WTC11 (cell line): Measurements from ENCODE around the gene GSTA4. TPM values are rescaled to one million over a fixed set of nuclear protein-coding genes. Genes with fewer than 3 reads are reported as not detected.

Source experiments
- ATAC-seq: fragments of 200-7000 bp; cut with Tn5 transposase; 2 replicates; pipeline ENCODE4 v1.10.0; 2021; ENCODE audit warnings: mild to moderate bottlenecking, moderate library complexity
- CTCF ChIA-PET: fragments of 300-600 bp; sonication (Branson Sonifier 250); formaldehyde crosslinking; loops from one replicate; lab custom pipeline; 2021; ENCODE audit warnings: antibody characterized with exemption; lab: Charles Lee
- POLR2A ChIA-PET: fragments of 350-600 bp; sonication (Branson Sonifier 250); formaldehyde crosslinking; loops from one replicate; lab custom pipeline; 2021; ENCODE audit warnings: antibody characterized with exemption; lab: Charles Lee
- DNase-seq: peaks from one replicate; pipeline ENCODE4 v3.0.0; 2021; ENCODE audit warnings: low spot score
- H3K27ac Mint-ChIP-seq: 2 replicates; pipeline ENCODE4 v1.8.0; 2021; ENCODE audit warnings: mixed read lengths
- H3K27me3 Mint-ChIP-seq: 2 replicates; pipeline ENCODE4 v1.8.0; 2021; ENCODE audit warnings: low read depth, mild to moderate bottlenecking, moderate library complexity, mixed read lengths
- H3K36me3 Mint-ChIP-seq: 2 replicates; pipeline ENCODE4 v1.8.0; 2021; ENCODE audit warnings: mixed read lengths
- H3K4me1 Mint-ChIP-seq: 2 replicates; pipeline ENCODE4 v1.8.0; 2022; ENCODE audit warnings: mixed read lengths
- H3K4me3 Mint-ChIP-seq: 2 replicates; pipeline ENCODE4 v1.8.0; 2021; ENCODE audit warnings: mild to moderate bottlenecking, moderate library complexity, mixed read lengths
- H3K9me3 Mint-ChIP-seq: 2 replicates; pipeline ENCODE4 v1.8.0; 2021; ENCODE audit warnings: mixed read lengths
- GABPB1 ChIP-seq: sonication (generic); formaldehyde crosslinking; IDR thresholded peaks from 2 replicates; pipeline ENCODE4 v1.8.1; 2023; ENCODE audit warnings: mild to moderate bottlenecking, missing genetic modification reagents
- NR2C2 ChIP-seq: sonication (generic); formaldehyde crosslinking; IDR thresholded peaks from 2 replicates; pipeline ENCODE4 v1.8.0; 2022; ENCODE audit warnings: mild to moderate bottlenecking, missing genetic modification reagents
- RELA ChIP-seq: sonication (generic); formaldehyde crosslinking; IDR thresholded peaks from 2 replicates; pipeline ENCODE4 v1.8.1; 2022; ENCODE audit warnings: missing genetic modification reagents, mild to moderate bottlenecking, borderline replicate concordance
- TCF7 ChIP-seq: sonication (generic); formaldehyde crosslinking; IDR thresholded peaks from 2 replicates; pipeline ENCODE4 v1.8.0; 2022; ENCODE audit warnings: mild to moderate bottlenecking, low read depth, missing genetic modification reagents, moderate library complexity
- TP53 ChIP-seq: sonication (generic); formaldehyde crosslinking; IDR thresholded peaks from 2 replicates; pipeline ENCODE4 v1.8.1; 2023; ENCODE audit warnings: mild to moderate bottlenecking, missing genetic modification reagents
- ZNF423 ChIP-seq: fragments of 250-450 bp; sonication (Bioruptor Pico); IDR thresholded peaks from 2 replicates; pipeline ENCODE4 v2.1.2; 2022; ENCODE audit warnings: mild to moderate bottlenecking, moderate library complexity
- ZNF671 ChIP-seq: fragments of 250-450 bp; sonication (Bioruptor Pico); IDR thresholded peaks from 2 replicates; pipeline ENCODE4 v1.8.0; 2021; ENCODE audit warnings: mild to moderate bottlenecking
- total RNA-seq: library from RNA; stranded (reverse); gene quantifications from 3 replicates; pipeline ENCODE4 v1.2.3, GENCODE V29; 2021
- TF ChIP-seq, protein P1 (sequence below): sonication (generic); formaldehyde crosslinking; IDR thresholded peaks from 2 replicates; pipeline ENCODE4 v1.8.0; 2023; ENCODE audit warnings: missing genetic modification reagents, mild to moderate bottlenecking, borderline replicate concordance
- TF ChIP-seq, protein P2 (sequence below): sonication (generic); formaldehyde crosslinking; IDR thresholded peaks from 2 replicates; pipeline ENCODE4 v1.8.0; 2023; ENCODE audit warnings: missing genetic modification reagents
- TF ChIP-seq, protein P3 (sequence below): fragments of 200-600 bp; IDR thresholded peaks from 2 replicates; pipeline ENCODE4 v1.8.0; 2022; ENCODE audit warnings: antibody characterized with exemption
- TF ChIP-seq, protein P4 (sequence below): sonication (generic); formaldehyde crosslinking; IDR thresholded peaks from 2 replicates; pipeline ENCODE4 v1.8.0; 2023; ENCODE audit warnings: mild to moderate bottlenecking, missing genetic modification reagents
- TF ChIP-seq, protein P5 (sequence below): fragments of 250-450 bp; sonication (Bioruptor Pico); IDR thresholded peaks from 2 replicates; pipeline ENCODE4 v1.8.0; 2021; ENCODE audit warnings: mild to moderate bottlenecking
- TF ChIP-seq, protein P6 (sequence below): sonication (generic); formaldehyde crosslinking; IDR thresholded peaks from 2 replicates; pipeline ENCODE4 v1.8.1; 2023; ENCODE audit warnings: mild to moderate bottlenecking, missing genetic modification reagents, moderate library complexity
- TF ChIP-seq, protein P7 (sequence below): sonication (generic); formaldehyde crosslinking; conservative IDR thresholded peaks from 2 replicates; pipeline ENCODE4 v1.8.1; 2023; ENCODE audit warnings: mild to moderate bottlenecking, low read depth, missing genetic modification reagents, moderate library complexity

GSTA4 gene
- total RNA-seq, 1 experiment from 2014 or later, result 12.6 TPM

DNA sequence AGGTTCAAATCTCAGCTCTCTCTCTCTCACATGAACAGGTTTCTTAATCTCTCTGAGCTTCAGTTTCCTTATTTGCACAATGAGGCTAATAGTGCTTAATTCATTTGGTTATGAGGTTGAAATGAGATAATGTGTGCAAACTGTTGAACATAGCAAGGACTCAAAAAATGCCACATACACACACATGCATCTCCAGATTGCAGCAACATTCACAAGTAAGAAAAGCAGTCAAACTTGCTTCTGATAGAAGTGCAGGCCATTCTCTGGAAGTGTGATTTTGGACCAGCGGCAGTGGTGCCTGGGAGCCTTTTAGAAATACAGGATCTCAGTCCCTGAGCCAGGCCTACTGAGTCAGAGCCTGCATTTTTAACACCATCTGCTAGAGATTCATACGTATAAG is 25.7 kb downstream of the GSTA4 start:
- CTCF ChIA-PET, result no interaction called here
- Mint-ChIP-seq H3K36me3 (no peaks in the 10 kb centered on the region), H3K27ac (no peak overlapping the region)

DNA sequence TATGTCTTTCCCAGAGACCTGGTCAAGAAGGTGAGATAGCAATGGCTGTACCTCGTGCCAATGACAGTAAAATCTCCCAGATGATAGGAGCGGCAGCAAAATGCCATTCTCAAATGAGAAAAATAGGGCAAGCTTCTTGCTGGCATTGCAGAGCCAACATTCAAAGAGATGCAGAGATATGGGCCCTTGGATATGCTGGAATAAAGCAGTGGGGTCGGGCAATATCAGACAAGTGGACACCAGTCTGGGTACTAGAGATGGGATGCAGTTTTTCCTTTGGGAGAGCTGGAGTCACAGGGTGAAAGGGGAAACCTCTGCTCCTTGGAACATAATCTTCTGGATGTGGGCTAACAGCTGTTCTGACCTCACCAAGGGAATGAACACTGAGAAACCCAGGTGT is 29.0 kb downstream of the GSTA4 start:
- POLR2A ChIA-PET, result no interaction called here
- no peak overlapping the region for H3K27ac Mint-ChIP-seq

More for the DNA sequence above, 25.7 kb downstream of the GSTA4 start:
- H3K4me3 Mint-ChIP-seq, result no peak overlapping the region
- peaks cover 6% of the 10 kb centered on the region for H3K27me3 Mint-ChIP-seq
- H3K4me1 Mint-ChIP-seq, result peaks cover 8% of the 10 kb centered on the region; the same call in 1 of the 2 replicates
- TF ChIP-seq, protein P1, sequence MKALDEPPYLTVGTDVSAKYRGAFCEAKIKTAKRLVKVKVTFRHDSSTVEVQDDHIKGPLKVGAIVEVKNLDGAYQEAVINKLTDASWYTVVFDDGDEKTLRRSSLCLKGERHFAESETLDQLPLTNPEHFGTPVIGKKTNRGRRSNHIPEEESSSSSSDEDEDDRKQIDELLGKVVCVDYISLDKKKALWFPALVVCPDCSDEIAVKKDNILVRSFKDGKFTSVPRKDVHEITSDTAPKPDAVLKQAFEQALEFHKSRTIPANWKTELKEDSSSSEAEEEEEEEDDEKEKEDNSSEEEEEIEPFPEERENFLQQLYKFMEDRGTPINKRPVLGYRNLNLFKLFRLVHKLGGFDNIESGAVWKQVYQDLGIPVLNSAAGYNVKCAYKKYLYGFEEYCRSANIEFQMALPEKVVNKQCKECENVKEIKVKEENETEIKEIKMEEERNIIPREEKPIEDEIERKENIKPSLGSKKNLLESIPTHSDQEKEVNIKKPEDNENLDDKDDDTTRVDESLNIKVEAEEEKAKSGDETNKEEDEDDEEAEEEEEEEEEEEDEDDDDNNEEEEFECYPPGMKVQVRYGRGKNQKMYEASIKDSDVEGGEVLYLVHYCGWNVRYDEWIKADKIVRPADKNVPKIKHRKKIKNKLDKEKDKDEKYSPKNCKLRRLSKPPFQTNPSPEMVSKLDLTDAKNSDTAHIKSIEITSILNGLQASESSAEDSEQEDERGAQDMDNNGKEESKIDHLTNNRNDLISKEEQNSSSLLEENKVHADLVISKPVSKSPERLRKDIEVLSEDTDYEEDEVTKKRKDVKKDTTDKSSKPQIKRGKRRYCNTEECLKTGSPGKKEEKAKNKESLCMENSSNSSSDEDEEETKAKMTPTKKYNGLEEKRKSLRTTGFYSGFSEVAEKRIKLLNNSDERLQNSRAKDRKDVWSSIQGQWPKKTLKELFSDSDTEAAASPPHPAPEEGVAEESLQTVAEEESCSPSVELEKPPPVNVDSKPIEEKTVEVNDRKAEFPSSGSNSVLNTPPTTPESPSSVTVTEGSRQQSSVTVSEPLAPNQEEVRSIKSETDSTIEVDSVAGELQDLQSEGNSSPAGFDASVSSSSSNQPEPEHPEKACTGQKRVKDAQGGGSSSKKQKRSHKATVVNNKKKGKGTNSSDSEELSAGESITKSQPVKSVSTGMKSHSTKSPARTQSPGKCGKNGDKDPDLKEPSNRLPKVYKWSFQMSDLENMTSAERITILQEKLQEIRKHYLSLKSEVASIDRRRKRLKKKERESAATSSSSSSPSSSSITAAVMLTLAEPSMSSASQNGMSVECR, result no peak
- TF ChIP-seq TP53 (CRISPR knock-in tag), result no peak
- TF ChIP-seq, protein P2, sequence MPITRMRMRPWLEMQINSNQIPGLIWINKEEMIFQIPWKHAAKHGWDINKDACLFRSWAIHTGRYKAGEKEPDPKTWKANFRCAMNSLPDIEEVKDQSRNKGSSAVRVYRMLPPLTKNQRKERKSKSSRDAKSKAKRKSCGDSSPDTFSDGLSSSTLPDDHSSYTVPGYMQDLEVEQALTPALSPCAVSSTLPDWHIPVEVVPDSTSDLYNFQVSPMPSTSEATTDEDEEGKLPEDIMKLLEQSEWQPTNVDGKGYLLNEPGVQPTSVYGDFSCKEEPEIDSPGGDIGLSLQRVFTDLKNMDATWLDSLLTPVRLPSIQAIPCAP (CRISPR knock-in tag), result no peak
- ATAC-seq, result no peak
- H3K9me3 Mint-ChIP-seq, result peaks cover 4% of the 10 kb centered on the region; the same call in 1 of the 2 replicates
- POLR2A ChIA-PET, result no interaction called here
- no peak for DNase-seq

DNA sequence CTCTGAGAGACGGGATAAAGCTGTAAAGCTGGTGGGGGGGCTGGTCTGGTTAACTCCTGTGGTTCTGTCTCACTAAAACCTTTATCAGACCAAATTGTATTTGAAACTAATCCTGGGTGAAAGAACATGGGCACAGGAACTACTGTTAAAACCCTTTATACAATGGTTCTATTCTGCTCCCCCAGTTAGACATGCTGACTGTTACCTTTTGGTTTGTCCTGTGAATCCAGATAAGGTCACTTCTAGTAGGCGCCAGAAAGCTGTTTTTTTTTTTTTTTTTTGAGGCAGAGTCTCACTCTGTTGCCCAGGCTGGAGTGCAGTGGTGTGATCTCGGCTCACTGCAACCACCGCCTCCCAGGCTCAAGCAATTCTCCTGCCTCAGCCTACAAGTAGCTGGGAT is 29.7 kb downstream of the GSTA4 start:
- Mint-ChIP-seq H3K4me3 (no peak overlapping the region), H3K36me3 (peaks cover 21% of the 10 kb centered on the region), H3K27ac (no peak overlapping the region), H3K4me1 (peaks cover 21% of the 10 kb centered on the region), H3K27me3 (peaks cover 38% of the 10 kb centered on the region), H3K9me3 (peaks cover 23% of the 10 kb centered on the region)
- TF ChIP-seq, protein P3, sequence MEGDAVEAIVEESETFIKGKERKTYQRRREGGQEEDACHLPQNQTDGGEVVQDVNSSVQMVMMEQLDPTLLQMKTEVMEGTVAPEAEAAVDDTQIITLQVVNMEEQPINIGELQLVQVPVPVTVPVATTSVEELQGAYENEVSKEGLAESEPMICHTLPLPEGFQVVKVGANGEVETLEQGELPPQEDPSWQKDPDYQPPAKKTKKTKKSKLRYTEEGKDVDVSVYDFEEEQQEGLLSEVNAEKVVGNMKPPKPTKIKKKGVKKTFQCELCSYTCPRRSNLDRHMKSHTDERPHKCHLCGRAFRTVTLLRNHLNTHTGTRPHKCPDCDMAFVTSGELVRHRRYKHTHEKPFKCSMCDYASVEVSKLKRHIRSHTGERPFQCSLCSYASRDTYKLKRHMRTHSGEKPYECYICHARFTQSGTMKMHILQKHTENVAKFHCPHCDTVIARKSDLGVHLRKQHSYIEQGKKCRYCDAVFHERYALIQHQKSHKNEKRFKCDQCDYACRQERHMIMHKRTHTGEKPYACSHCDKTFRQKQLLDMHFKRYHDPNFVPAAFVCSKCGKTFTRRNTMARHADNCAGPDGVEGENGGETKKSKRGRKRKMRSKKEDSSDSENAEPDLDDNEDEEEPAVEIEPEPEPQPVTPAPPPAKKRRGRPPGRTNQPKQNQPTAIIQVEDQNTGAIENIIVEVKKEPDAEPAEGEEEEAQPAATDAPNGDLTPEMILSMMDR, result no peak
- TF ChIP-seq ZNF671 (CRISPR knock-in tag) (no peak), NR2C2 (CRISPR knock-in tag) (no peak), RELA (CRISPR knock-in tag) (no peak), GABPB1 (CRISPR knock-in tag) (no peak), TCF7 (CRISPR knock-in tag) (no peak)
- TF ChIP-seq, protein P4, sequence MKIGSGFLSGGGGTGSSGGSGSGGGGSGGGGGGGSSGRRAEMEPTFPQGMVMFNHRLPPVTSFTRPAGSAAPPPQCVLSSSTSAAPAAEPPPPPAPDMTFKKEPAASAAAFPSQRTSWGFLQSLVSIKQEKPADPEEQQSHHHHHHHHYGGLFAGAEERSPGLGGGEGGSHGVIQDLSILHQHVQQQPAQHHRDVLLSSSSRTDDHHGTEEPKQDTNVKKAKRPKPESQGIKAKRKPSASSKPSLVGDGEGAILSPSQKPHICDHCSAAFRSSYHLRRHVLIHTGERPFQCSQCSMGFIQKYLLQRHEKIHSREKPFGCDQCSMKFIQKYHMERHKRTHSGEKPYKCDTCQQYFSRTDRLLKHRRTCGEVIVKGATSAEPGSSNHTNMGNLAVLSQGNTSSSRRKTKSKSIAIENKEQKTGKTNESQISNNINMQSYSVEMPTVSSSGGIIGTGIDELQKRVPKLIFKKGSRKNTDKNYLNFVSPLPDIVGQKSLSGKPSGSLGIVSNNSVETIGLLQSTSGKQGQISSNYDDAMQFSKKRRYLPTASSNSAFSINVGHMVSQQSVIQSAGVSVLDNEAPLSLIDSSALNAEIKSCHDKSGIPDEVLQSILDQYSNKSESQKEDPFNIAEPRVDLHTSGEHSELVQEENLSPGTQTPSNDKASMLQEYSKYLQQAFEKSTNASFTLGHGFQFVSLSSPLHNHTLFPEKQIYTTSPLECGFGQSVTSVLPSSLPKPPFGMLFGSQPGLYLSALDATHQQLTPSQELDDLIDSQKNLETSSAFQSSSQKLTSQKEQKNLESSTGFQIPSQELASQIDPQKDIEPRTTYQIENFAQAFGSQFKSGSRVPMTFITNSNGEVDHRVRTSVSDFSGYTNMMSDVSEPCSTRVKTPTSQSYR (CRISPR knock-in tag), result no peak
- TF ChIP-seq, protein P5, sequence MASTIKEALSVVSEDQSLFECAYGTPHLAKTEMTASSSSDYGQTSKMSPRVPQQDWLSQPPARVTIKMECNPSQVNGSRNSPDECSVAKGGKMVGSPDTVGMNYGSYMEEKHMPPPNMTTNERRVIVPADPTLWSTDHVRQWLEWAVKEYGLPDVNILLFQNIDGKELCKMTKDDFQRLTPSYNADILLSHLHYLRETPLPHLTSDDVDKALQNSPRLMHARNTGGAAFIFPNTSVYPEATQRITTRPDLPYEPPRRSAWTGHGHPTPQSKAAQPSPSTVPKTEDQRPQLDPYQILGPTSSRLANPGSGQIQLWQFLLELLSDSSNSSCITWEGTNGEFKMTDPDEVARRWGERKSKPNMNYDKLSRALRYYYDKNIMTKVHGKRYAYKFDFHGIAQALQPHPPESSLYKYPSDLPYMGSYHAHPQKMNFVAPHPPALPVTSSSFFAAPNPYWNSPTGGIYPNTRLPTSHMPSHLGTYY (CRISPR knock-in tag), result no peak
- TF ChIP-seq, protein P6, sequence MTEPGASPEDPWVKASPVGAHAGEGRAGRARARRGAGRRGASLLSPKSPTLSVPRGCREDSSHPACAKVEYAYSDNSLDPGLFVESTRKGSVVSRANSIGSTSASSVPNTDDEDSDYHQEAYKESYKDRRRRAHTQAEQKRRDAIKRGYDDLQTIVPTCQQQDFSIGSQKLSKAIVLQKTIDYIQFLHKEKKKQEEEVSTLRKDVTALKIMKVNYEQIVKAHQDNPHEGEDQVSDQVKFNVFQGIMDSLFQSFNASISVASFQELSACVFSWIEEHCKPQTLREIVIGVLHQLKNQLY (CRISPR knock-in tag), result no peak
- CTCF ChIA-PET, result interaction anchor here (0.7 kb wide), 1 partner anchor 425 kb away, joined by 3 read pairs; no protein-coding TSS in a partner anchor
- POLR2A ChIA-PET, result no interaction called here
- DNase-seq (no peak), ATAC-seq (no peak)

More for the DNA sequence above, 29.0 kb downstream of the GSTA4 start:
- peaks cover 14% of the 10 kb centered on the region for H3K4me1 Mint-ChIP-seq
- ATAC-seq (no peak), DNase-seq (no peak)
- TF ChIP-seq, protein P7, sequence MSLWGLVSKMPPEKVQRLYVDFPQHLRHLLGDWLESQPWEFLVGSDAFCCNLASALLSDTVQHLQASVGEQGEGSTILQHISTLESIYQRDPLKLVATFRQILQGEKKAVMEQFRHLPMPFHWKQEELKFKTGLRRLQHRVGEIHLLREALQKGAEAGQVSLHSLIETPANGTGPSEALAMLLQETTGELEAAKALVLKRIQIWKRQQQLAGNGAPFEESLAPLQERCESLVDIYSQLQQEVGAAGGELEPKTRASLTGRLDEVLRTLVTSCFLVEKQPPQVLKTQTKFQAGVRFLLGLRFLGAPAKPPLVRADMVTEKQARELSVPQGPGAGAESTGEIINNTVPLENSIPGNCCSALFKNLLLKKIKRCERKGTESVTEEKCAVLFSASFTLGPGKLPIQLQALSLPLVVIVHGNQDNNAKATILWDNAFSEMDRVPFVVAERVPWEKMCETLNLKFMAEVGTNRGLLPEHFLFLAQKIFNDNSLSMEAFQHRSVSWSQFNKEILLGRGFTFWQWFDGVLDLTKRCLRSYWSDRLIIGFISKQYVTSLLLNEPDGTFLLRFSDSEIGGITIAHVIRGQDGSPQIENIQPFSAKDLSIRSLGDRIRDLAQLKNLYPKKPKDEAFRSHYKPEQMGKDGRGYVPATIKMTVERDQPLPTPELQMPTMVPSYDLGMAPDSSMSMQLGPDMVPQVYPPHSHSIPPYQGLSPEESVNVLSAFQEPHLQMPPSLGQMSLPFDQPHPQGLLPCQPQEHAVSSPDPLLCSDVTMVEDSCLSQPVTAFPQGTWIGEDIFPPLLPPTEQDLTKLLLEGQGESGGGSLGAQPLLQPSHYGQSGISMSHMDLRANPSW, result no peak
- TF ChIP-seq ZNF423 (CRISPR knock-in tag), result no peak
- no peak overlapping the region for H3K4me3 Mint-ChIP-seq
- peaks cover 23% of the 10 kb centered on the region for H3K9me3 Mint-ChIP-seq
- CTCF ChIA-PET, result interaction anchor here (0.7 kb wide), 1 partner anchor 426 kb away, joined by 3 read pairs; no protein-coding TSS in a partner anchor
- peaks cover 21% of the 10 kb centered on the region for H3K36me3 Mint-ChIP-seq
- H3K27me3 Mint-ChIP-seq, result peaks cover 32% of the 10 kb centered on the region
